ENCODE measurements around the gene NRG2.

The NRG2 gene

GRCh38 chr5:139903450-139903794 lies 139.7 kb downstream of the NRG2 start:
- no peak overlapping the region for H3K4me3 ChIP-seq (ENCODE audit: low read depth, low read length)
- TF ChIP-seq CTCF (IDR thresholded peaks at IDR 0.05; ENCODE audit: low read depth, low read length): no peak

- no peak overlapping the region for H3K4me3 ChIP-seq (ENCODE audit: low read depth, low read length)
- no peak for TF ChIP-seq CTCF (IDR thresholded peaks at IDR 0.05; ENCODE audit: low read depth, low read length)
Observed at GRCh38 chr5:139901986-139902385, 141.1 kb downstream of the NRG2 start.

GRCh38 chr5:139901251-139901575 lies 141.9 kb downstream of the NRG2 start:
- TF ChIP-seq CTCF (IDR thresholded peaks at IDR 0.05; ENCODE audit: low read depth, low read length): no peak
- no peak overlapping the region for H3K4me3 ChIP-seq (ENCODE audit: low read depth, low read length)

- no peak for TF ChIP-seq CTCF (IDR thresholded peaks at IDR 0.05; ENCODE audit: low read depth, low read length)
- no peak overlapping the region for H3K4me3 ChIP-seq (ENCODE audit: low read depth, low read length)
Observed at GRCh38 chr5:139900546-139901250, 142.4 kb downstream of the NRG2 start.

- no peak for TF ChIP-seq CTCF (IDR thresholded peaks at IDR 0.05; ENCODE audit: low read depth, low read length)
- H3K4me3 ChIP-seq (ENCODE audit: low read depth, low read length): no peak overlapping the region
Observed at GRCh38 chr5:139898981-139899380, 144.1 kb downstream of the NRG2 start.

GRCh38 chr5:139897982-139898381 lies 145.1 kb downstream of the NRG2 start:
- no peak for TF ChIP-seq CTCF (IDR thresholded peaks at IDR 0.05; ENCODE audit: low read depth, low read length)
- H3K4me3 ChIP-seq (ENCODE audit: low read depth, low read length): no peak overlapping the region

- no peak for TF ChIP-seq CTCF (IDR thresholded peaks at IDR 0.05; ENCODE audit: low read depth, low read length)
- H3K4me3 ChIP-seq (ENCODE audit: low read depth, low read length): no peak overlapping the region
Observed at GRCh38 chr5:139897342-139897741, 145.8 kb downstream of the NRG2 start.
